ENCODE measurements around the gene ATXN7L3.
A peak's percentile ranks its signal among the peaks of the same experiment; 100 is the strongest.

Gene ATXN7L3

GRCh38 chr17:44207319-44207718 lies 7.6 kb upstream of the ATXN7L3 start:
- no peaks in the 10 kb centered on the region for H3K9me3 ChIP-seq (replicated peaks; ENCODE audit: low read length)
- no peaks in the 10 kb centered on the region for H3K27me3 ChIP-seq (ENCODE audit: control insufficient read depth, insufficient read depth, low read length)
- H3K4me3 ChIP-seq (ENCODE audit: low read length) = no peak overlapping the region
- H3K4me2 ChIP-seq (ENCODE audit: low read length) = no peak overlapping the region
- peaks cover 60% of the 10 kb centered on the region for H3K4me1 ChIP-seq (ENCODE audit: control insufficient read depth, insufficient read depth, low read length)
- H3K9ac ChIP-seq (ENCODE audit: low read depth, low read length) = no peak overlapping the region
- H3K36me3 ChIP-seq (ENCODE audit: insufficient read depth, low read length) = peaks cover 52% of the 10 kb centered on the region

- H3K4me2 ChIP-seq (ENCODE audit: low read length) = no peak overlapping the region
- H3K4me3 ChIP-seq (ENCODE audit: low read length) = no peak overlapping the region
- H3K36me3 ChIP-seq (ENCODE audit: insufficient read depth, low read length) = peaks cover 52% of the 10 kb centered on the region
- H3K27me3 ChIP-seq (ENCODE audit: control insufficient read depth, insufficient read depth, low read length) = no peaks in the 10 kb centered on the region
- H3K9me3 ChIP-seq (replicated peaks; ENCODE audit: low read length) = no peaks in the 10 kb centered on the region
- H3K4me1 ChIP-seq (ENCODE audit: control insufficient read depth, insufficient read depth, low read length) = peaks cover 60% of the 10 kb centered on the region
- no peak overlapping the region for H3K9ac ChIP-seq (ENCODE audit: low read depth, low read length)
Measured at GRCh38 chr17:44206825-44207155, 7.1 kb upstream of the ATXN7L3 start.

GRCh38 chr17:44205962-44206824 lies 6.5 kb upstream of the ATXN7L3 start:
- no peak overlapping the region for H3K4me3 ChIP-seq (ENCODE audit: low read length)
- peaks cover 46% of the 10 kb centered on the region for H3K36me3 ChIP-seq (ENCODE audit: insufficient read depth, low read length)
- H3K9me3 ChIP-seq (replicated peaks; ENCODE audit: low read length) = no peaks in the 10 kb centered on the region
- no peaks in the 10 kb centered on the region for H3K27me3 ChIP-seq (ENCODE audit: control insufficient read depth, insufficient read depth, low read length)
- no peak overlapping the region for H3K9ac ChIP-seq (ENCODE audit: low read depth, low read length)
- peaks cover 59% of the 10 kb centered on the region for H3K4me1 ChIP-seq (ENCODE audit: control insufficient read depth, insufficient read depth, low read length)
- H3K4me2 ChIP-seq (ENCODE audit: low read length) = no peak overlapping the region

GRCh38 chr17:44204441-44204882 lies 4.8 kb upstream of the ATXN7L3 start:
- Histone ChIP-seq H3K4me3 (ENCODE audit: low read length) (no peak overlapping the region), H3K9me3 (replicated peaks; ENCODE audit: low read length) (no peaks in the 10 kb centered on the region), H3K9ac (ENCODE audit: low read depth, low read length) (no peak overlapping the region), H3K4me2 (ENCODE audit: low read length) (no peak overlapping the region), H3K27me3 (ENCODE audit: control insufficient read depth, insufficient read depth, low read length) (no peaks in the 10 kb centered on the region), H3K36me3 (ENCODE audit: insufficient read depth, low read length) (peaks cover 33% of the 10 kb centered on the region), H3K4me1 (ENCODE audit: control insufficient read depth, insufficient read depth, low read length) (peaks cover 50% of the 10 kb centered on the region)

- Histone ChIP-seq H3K36me3 (ENCODE audit: insufficient read depth, low read length) (peaks cover 28% of the 10 kb centered on the region), H3K9ac (ENCODE audit: low read depth, low read length) (no peak overlapping the region), H3K27me3 (ENCODE audit: control insufficient read depth, insufficient read depth, low read length) (no peaks in the 10 kb centered on the region), H3K4me1 (ENCODE audit: control insufficient read depth, insufficient read depth, low read length) (peaks cover 44% of the 10 kb centered on the region), H3K9me3 (replicated peaks; ENCODE audit: low read length) (no peaks in the 10 kb centered on the region), H3K4me2 (ENCODE audit: low read length) (no peak overlapping the region), H3K4me3 (ENCODE audit: low read length) (no peak overlapping the region)
Measured at GRCh38 chr17:44203731-44204440, 4.2 kb upstream of the ATXN7L3 start.

GRCh38 chr17:44202756-44203155 lies 3.1 kb upstream of the ATXN7L3 start:
- H3K4me1 ChIP-seq (ENCODE audit: control insufficient read depth, insufficient read depth, low read length) = peaks cover 41% of the 10 kb centered on the region
- H3K9ac ChIP-seq (ENCODE audit: low read depth, low read length) = no peak overlapping the region
- H3K9me3 ChIP-seq (replicated peaks; ENCODE audit: low read length) = no peaks in the 10 kb centered on the region
- no peaks in the 10 kb centered on the region for H3K27me3 ChIP-seq (ENCODE audit: control insufficient read depth, insufficient read depth, low read length)
- no peak overlapping the region for H3K4me3 ChIP-seq (ENCODE audit: low read length)
- peaks cover 19% of the 10 kb centered on the region for H3K36me3 ChIP-seq (ENCODE audit: insufficient read depth, low read length)
- H3K4me2 ChIP-seq (ENCODE audit: low read length) = no peak overlapping the region

GRCh38 chr17:44200478-44201155 lies 933 bp upstream of the ATXN7L3 start:
- H3K4me2 ChIP-seq (ENCODE audit: low read length) = peak overlapping the region; percentile 100
- peak overlapping the region; percentile 95 for H3K9ac ChIP-seq (ENCODE audit: low read depth, low read length)
- peaks cover 16% of the 10 kb centered on the region for H3K36me3 ChIP-seq (ENCODE audit: insufficient read depth, low read length)
- no peaks in the 10 kb centered on the region for H3K9me3 ChIP-seq (replicated peaks; ENCODE audit: low read length)
- H3K4me1 ChIP-seq (ENCODE audit: control insufficient read depth, insufficient read depth, low read length) = peaks cover 51% of the 10 kb centered on the region
- H3K27me3 ChIP-seq (ENCODE audit: control insufficient read depth, insufficient read depth, low read length) = no peaks in the 10 kb centered on the region
- peak overlapping the region; percentile 87 for H3K4me3 ChIP-seq (ENCODE audit: low read length)

- Histone ChIP-seq H3K9me3 (replicated peaks; ENCODE audit: low read length) (no peaks in the 10 kb centered on the region), H3K27me3 (ENCODE audit: control insufficient read depth, insufficient read depth, low read length) (no peaks in the 10 kb centered on the region), H3K4me1 (ENCODE audit: control insufficient read depth, insufficient read depth, low read length) (peaks cover 40% of the 10 kb centered on the region), H3K4me3 (ENCODE audit: low read length) (peak overlapping the region; percentile 85), H3K4me2 (ENCODE audit: low read length) (peak overlapping the region; percentile 97), H3K9ac (ENCODE audit: low read depth, low read length) (peak overlapping the region; percentile 91), H3K36me3 (ENCODE audit: insufficient read depth, low read length) (peaks cover 32% of the 10 kb centered on the region)
Measured at GRCh38 chr17:44198721-44199552, 747 bp downstream of the ATXN7L3 start.

- H3K4me1 ChIP-seq (ENCODE audit: control insufficient read depth, insufficient read depth, low read length) = peaks cover 34% of the 10 kb centered on the region
Measured at GRCh38 chr17:44197980-44198720, 1.5 kb downstream of the ATXN7L3 start.

GRCh38 chr17:44197107-44197506 lies 2.6 kb downstream of the ATXN7L3 start:
- peaks cover 26% of the 10 kb centered on the region for H3K4me1 ChIP-seq (ENCODE audit: control insufficient read depth, insufficient read depth, low read length)
- H3K9me3 ChIP-seq (replicated peaks; ENCODE audit: low read length) = no peaks in the 10 kb centered on the region
- H3K9ac ChIP-seq (ENCODE audit: low read depth, low read length) = peak overlapping the region; percentile 91
- no peak overlapping the region for H3K4me3 ChIP-seq (ENCODE audit: low read length)
- peaks cover 48% of the 10 kb centered on the region for H3K36me3 ChIP-seq (ENCODE audit: insufficient read depth, low read length)
- peak overlapping the region; percentile 97 for H3K4me2 ChIP-seq (ENCODE audit: low read length)
- no peaks in the 10 kb centered on the region for H3K27me3 ChIP-seq (ENCODE audit: control insufficient read depth, insufficient read depth, low read length)

More at GRCh38 chr17:44197980-44198720, 1.5 kb downstream of the ATXN7L3 start:
- Histone ChIP-seq H3K4me2 (ENCODE audit: low read length) (peak overlapping the region; percentile 97), H3K9me3 (replicated peaks; ENCODE audit: low read length) (no peaks in the 10 kb centered on the region), H3K36me3 (ENCODE audit: insufficient read depth, low read length) (peaks cover 39% of the 10 kb centered on the region), H3K9ac (ENCODE audit: low read depth, low read length) (peak overlapping the region; percentile 91), H3K27me3 (ENCODE audit: control insufficient read depth, insufficient read depth, low read length) (no peaks in the 10 kb centered on the region), H3K4me3 (ENCODE audit: low read length) (peak overlapping the region; percentile 85)

All from skeletal muscle satellite cell (primary cell).